Right ventricle myocardium superior (tissue), 1 donor: ENCODE measurements around the gene CORO2A. TPM values are rescaled to one million over a fixed set of nuclear protein-coding genes. Genes with fewer than 3 reads are reported as not detected.

Source experiments
- ATAC-seq: fragments of 200-7000 bp; cut with Tn5 transposase; one replicate; pipeline ENCODE4 v1.9.1; 2020; ENCODE audit warnings: mild to moderate bottlenecking; ENCODE audit not compliant: poor library complexity
- DNase-seq: peaks from one replicate; pipeline ENCODE4 v3.0.0-alpha.2; 2020
- intact Hi-C: fragments of 100-400 bp; cut with DNase I; formaldehyde crosslinking; loops from one replicate; pipeline ENCODE4 v1.11.2; 2022
- total RNA-seq: library from RNA; stranded (reverse); fragmentation: NEBNext Ultra II Directional; extraction: Animal tissue kit (Norgen Biotek cat#: 25700); gene quantifications from one replicate; pipeline ENCODE4 v1.2.1, GENCODE V29; 2021
- donor health status: DM: no; HTN: yes; CAD: no; lungs with severe emphysema.

CORO2A gene
- total RNA-seq, 1 donor from 2014 or later = 0.30 TPM

GRCh38 chr9:98222885-98223691, 30.7 kb upstream of the CORO2A start:
- ATAC-seq (no peak), DNase-seq (no peak)
- intact Hi-C loops = no loop called here

DNA sequence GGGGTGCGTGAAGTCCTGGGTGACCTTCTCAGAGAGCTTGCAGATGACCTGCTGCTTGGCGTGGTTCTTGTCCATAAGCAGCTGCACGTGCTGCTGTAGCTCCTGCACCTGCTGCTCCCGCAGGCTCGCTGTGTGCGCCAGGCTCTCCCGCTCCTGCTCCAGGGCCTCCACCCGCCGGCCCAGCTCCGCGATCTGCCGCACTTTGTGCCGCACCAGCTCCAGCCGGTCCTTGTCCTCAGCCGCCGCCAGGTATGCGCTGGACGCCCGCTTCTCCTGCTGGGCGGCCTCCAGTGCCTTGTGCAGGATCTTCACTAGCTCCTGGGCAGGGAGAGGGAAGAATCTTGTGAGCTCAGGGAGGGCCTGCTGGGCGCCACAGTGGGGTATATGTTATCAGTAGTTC, 28.5 kb upstream of the CORO2A start:
- DNase-seq (no peak), ATAC-seq (no peak)
- intact Hi-C loops = no loop called here

GRCh38 chr9:98219794-98220370, 27.4 kb upstream of the CORO2A start:
- ATAC-seq (no peak), DNase-seq (no peak)
- intact Hi-C loops = no loop called here

DNA sequence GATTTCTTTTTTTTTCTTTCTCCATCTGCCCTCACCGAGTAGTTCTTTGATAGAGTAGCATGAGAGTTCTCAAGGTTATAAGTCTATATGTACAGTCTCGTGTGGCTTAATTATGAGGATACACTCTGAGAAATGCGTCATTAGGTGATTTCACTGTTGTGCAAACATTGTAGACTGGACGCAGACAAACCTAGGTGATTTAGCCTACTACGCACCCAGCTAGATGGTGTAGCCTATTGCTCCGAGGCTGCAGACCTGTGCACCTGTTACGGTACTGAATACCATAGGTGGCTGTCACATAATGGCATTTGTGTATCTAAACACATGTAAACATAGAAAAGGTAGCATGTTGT, 26.9 kb upstream of the CORO2A start:
- ATAC-seq (no peak), DNase-seq (no peak)
- intact Hi-C loops = no loop called here

DNA sequence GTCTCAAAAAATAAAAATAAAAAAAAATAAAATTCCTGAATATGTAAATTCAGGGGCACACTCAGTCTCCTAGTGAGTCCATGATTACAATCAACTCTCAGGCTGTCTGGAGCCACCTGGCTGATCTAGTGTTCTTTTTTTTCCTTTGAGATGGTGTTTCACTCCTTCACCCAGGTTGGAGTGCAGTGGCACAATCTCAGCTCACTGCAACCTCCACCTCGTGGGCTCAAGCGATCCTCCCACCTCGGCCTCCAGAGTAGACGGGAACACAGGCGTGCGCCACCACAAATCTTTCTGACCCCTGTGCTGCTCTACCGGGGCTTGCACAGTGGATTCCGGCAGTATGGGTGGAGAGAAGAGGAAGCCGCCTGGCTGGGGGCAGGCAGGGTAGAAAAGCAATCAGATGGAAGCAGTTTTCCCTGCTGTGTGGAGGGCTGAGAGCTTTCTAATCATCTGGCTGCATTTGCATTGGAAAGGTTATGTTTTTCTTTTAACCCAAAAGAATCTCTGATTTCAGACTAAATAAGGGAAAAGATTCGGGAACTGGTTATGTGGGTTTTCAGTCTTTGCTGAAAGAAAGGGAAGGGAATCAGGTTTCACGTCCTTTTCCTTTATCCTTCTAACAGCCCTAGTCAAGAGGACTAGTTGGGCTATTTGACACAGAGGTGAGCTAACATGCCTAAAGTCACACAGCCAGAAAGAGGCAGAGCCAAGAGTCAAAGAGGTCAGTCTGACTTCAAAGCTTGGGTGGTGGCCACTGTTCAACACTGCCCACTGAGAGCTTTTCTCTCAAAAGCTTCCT, 26.3 kb upstream of the CORO2A start:
- intact Hi-C loops = no loop called here
- DNase-seq (no peak), ATAC-seq (no peak)

GRCh38 chr9:98217255-98217654, 24.8 kb upstream of the CORO2A start:
- no peak for ATAC-seq
- intact Hi-C loops = no loop called here
- no peak for DNase-seq

- no peak for DNase-seq
- ATAC-seq = no peak
- intact Hi-C loops = no loop called here
These were observed 24.0 kb upstream of the CORO2A start for GRCh38 chr9:98216391-98216790.

- intact Hi-C loops = no loop called here
These were observed 23.4 kb upstream of the CORO2A start for GRCh38 chr9:98215821-98216220.

DNA sequence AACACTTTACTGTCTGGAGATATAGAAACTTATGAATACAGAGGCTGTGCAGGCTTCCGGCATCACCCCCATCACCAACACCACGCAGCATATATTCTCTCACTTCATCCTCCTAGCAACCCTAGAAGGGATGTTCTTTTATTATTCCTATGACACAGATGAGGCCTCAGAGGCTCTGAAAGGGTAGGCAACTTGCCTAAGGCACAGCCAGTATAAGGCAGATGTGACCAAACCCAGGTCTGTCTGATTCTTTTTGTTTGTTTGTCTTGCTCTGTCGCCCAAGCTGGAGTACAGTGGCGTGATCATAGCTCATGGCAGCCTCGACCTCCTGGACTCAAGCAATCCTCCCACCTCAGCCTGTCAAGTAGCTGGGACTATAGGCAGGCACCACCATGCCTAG, 22.8 kb upstream of the CORO2A start:
- intact Hi-C loops = no loop called here
- DNase-seq (no peak), ATAC-seq (no peak)

More at GRCh38 chr9:98215821-98216220, 23.4 kb upstream of the CORO2A start:
- no peak for DNase-seq
- ATAC-seq = no peak

- ATAC-seq (no peak), DNase-seq (no peak)
- intact Hi-C loops = no loop called here
These were observed 22.4 kb upstream of the CORO2A start for GRCh38 chr9:98214811-98215210.

GRCh38 chr9:98211260-98211659, 18.8 kb upstream of the CORO2A start:
- no peak for ATAC-seq
- no peak for DNase-seq
- intact Hi-C loops = no loop called here

DNA sequence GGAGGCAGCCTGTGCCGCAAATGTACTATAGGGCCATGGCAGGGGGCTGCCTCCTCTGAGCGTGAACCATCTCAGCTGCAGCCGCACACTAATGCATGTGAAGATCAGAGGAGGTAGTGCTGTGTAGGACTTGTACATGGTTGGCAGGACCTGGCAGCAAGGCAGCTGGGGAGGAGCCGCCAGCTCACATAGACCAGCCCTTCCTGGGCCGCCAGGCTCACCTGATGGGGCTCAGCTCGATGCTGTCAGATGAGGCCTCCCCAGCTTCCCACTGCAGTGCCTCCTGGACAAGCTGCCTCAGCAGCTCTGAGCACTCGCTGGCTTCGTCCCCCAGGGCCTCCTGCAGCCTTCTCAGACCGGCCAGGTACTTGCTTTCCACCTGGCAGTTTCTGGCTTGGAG, 18.0 kb upstream of the CORO2A start:
- ATAC-seq = no peak
- intact Hi-C loops = no loop called here
- DNase-seq = no peak

GRCh38 chr9:98209530-98209929, 17.1 kb upstream of the CORO2A start:
- intact Hi-C loops = loop anchor here (5.0 kb wide), 1 partner anchor 53 kb away; no protein-coding TSS in a partner anchor
- ATAC-seq = no peak
- no peak for DNase-seq

DNA sequence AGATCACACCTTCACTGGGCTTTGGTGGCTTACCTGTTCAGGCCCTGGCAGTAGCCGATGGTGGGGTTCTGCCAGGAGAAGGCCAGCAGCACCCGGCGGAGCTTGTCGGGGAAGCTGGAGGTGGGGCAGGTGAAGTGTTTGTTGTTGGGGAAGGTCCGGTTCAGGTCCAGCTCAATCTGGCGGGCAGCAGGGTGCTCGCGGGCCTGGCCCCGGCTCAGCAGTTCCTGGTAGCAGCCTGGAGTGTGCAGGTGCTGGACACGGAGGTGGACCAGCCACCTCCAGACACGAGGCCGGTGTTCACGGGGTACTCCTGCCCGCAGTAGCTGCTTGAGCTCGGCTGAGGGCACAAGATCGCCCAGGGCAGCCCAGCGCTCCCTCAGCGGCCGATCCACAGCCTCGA, 16.2 kb upstream of the CORO2A start:
- intact Hi-C loops = loop anchor here (5.0 kb wide), 1 partner anchor 54 kb away; no protein-coding TSS in a partner anchor
- ATAC-seq = no peak
- DNase-seq = no peak

- intact Hi-C loops = loop anchor here (5.0 kb wide), 1 partner anchor 55 kb away; no protein-coding TSS in a partner anchor
- DNase-seq (no peak), ATAC-seq (no peak)
These were observed 15.2 kb upstream of the CORO2A start for GRCh38 chr9:98207606-98208005.

DNA sequence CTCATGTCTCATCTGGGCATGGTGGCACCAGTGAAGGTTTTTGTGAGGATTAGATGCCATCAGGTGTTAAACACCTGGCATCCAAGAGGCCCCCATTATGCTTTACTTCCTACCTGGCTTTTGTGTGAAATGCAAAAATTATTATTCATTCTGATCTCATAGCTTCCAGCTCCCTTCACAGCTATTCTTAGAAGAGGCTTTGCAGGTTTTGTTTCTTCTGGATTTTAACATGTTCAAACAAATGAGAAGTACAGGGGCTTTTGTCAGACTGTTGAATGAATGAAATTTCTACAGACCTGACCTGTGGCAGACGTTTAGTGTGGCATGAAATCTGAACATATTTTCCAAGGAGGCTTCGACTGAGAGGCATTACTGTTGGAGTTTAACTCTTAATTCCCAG, 14.3 kb upstream of the CORO2A start:
- no peak for DNase-seq
- no peak for ATAC-seq
- intact Hi-C loops = loop anchor here (5.0 kb wide), 1 partner anchor 56 kb away; no protein-coding TSS in a partner anchor

DNA sequence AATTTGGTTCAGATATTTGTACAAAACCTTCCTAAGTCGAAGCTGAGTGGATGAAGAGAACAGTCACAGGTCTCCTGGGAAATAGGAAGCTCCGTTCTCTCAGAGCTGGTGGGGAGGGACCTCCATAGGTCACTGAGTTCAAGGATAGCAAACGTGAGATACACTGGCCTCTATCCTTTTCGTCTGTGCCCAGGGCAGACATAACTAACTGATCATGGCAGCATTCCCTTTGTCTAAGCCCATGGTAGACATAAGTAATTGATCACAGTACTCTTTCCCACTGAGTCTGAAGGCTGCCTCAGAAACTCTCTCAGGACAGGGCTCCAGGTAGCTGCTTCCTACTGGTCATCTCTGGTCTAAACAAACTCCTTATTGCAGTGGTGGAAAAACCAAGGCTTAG, 12.3 kb upstream of the CORO2A start:
- ATAC-seq = no peak
- intact Hi-C loops = loop anchor here (5.0 kb wide), 1 partner anchor 58 kb away; no protein-coding TSS in a partner anchor
- DNase-seq = no peak

DNA sequence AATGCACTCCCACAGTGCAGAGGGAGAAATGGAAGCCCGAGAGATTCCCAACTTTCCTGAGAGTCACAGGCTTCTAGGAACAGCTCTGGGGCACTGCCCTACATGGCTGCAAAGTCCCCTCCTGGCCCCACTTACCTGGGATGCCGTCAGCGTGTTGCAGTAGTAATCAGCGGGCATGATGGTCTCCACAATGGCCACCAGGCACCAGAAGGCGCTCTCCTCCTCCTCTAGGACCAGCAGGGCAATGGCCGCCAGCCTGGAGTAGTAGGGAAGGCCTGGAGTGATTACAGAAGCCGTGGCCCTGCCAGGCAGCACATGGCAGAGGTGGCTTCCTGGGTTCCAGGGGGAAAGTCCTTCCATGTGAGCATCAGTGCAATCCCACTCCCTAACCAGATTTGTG, 10.7 kb upstream of the CORO2A start:
- ATAC-seq (no peak), DNase-seq (no peak)
- intact Hi-C loops = no loop called here

DNA sequence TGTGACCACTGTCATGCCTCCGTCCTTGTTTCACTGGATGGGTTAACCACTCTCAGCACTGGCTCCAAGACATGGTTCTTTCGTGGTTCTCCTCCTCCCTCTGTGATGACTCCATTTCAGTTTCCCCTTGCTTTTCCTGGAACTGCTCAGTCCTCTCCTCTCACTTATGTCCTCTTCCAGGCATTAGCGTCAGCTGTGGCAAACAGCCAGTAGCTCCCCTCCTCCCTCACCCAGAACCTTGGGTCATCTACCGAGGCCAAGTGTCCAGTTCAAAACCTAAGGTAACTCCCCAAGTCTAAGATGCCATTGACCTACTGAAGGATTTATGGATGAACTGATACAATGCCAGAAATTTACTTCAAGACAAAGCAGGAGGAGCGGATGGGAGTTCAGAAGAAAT, 9.8 kb upstream of the CORO2A start:
- no peak for DNase-seq
- intact Hi-C loops = no loop called here

DNA sequence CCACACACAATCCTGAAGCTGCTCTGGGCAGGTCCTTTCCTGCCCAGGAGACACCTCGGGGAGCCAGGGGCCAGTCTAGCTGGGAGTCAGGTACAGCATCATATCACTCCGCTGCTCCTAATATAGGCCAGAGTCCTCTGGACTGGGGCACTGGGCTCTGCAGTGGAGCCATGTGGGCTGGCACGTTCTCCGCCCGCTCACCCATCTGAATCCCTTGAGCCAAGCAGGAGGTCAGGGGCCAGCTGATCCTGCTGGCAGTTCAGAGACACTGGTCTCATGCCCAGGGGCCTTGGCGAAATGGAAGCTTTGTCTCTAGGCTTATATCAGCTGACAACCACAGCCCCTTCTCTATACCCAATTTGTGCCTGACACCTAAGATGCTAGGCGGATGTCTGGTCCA, 9.3 kb upstream of the CORO2A start:
- intact Hi-C loops = no loop called here
- DNase-seq (no peak), ATAC-seq (no peak)

More for the DNA sequence above, 9.8 kb upstream of the CORO2A start:
- no peak for ATAC-seq
